Colonic mucosa (tissue), 4 donors: Measurements from ENCODE around the gene CYP2A13. TPM values are rescaled to one million over a fixed set of nuclear protein-coding genes. Genes with fewer than 3 reads are reported as not detected.

Experiments
- DNase-seq: peaks from one replicate; pipeline ENCODE4 v3.0.0-alpha.2; 2020
- H3K27ac ChIP-seq: fragments of 200-600 bp; one replicate; pipeline ENCODE4 v1.8.0; 2021
- H3K27me3 ChIP-seq: fragments of 200-600 bp; one replicate; pipeline ENCODE4 v1.8.0; 2021
- H3K36me3 ChIP-seq: fragments of 200-600 bp; one replicate; pipeline ENCODE4 v1.8.0; 2021
- H3K4me1 ChIP-seq: fragments of 200-600 bp; one replicate; pipeline ENCODE4 v1.8.0; 2021; ENCODE audit warnings: mild to moderate bottlenecking
- H3K4me3 ChIP-seq: fragments of 200-600 bp; one replicate; pipeline ENCODE4 v1.8.0; 2021
- H3K9ac ChIP-seq, 2 donors: one replicate each; pipeline ENCODE4 v1.7.0; 2013; ENCODE audit warnings: control low read depth in 2 of 2, low read depth in 2 of 2, low read length in 2 of 2
- H3K9me3 ChIP-seq: fragments of 200-600 bp; one replicate; pipeline ENCODE4 v1.8.0; 2021
- CTCF ChIP-seq: fragments of 200-600 bp; IDR thresholded peaks from one replicate; pipeline ENCODE4 v1.8.0; 2022; ENCODE audit warnings: antibody characterized with exemption, mild to moderate bottlenecking
- intact Hi-C: fragments of 100-400 bp; cut with DNase I; formaldehyde crosslinking; loops from one replicate; pipeline ENCODE4 v1.14.1; 2022
- total RNA-seq, 2 donors: library from RNA; stranded (reverse); fragmentation: NEBNext Ultra II Directional in 1 of 2; extraction: Animal tissue kit (Norgen Biotek cat#: 25700) in 1 of 2; gene quantifications; one replicate each; pipeline ENCODE4 v1.2.1, GENCODE V29; 2021
- donor health status: healthy.
- donor health status: DM: no; HTN: no; CAD: no.
- donor health status: DM: no; HTN: no; CAD: no.

Gene CYP2A13
- total RNA-seq, 2 donors from 2014 or later, result not detected

- Histone ChIP-seq H3K9ac (no peak overlapping the region), H3K9me3 (no peaks in the 10 kb centered on the region), H3K4me1 (no peaks in the 10 kb centered on the region), H3K36me3 (no peaks in the 10 kb centered on the region), H3K27ac (no peak overlapping the region), H3K4me3 (no peak overlapping the region), H3K27me3 (no peaks in the 10 kb centered on the region)
- intact Hi-C loops, result no loop called here
- no peak for DNase-seq
- no peak for TF ChIP-seq CTCF
Observed at GRCh38 chr19:41076286-41076685, 12.0 kb upstream of the CYP2A13 start.

- intact Hi-C loops, result no loop called here
- no peak for DNase-seq
- Histone ChIP-seq H3K27me3 (no peaks in the 10 kb centered on the region), H3K9ac (no peak overlapping the region), H3K36me3 (no peaks in the 10 kb centered on the region), H3K27ac (no peak overlapping the region), H3K4me3 (no peak overlapping the region), H3K9me3 (no peaks in the 10 kb centered on the region), H3K4me1 (no peaks in the 10 kb centered on the region)
- no peak for TF ChIP-seq CTCF
Observed at GRCh38 chr19:41083516-41083915, 4.7 kb upstream of the CYP2A13 start.

GRCh38 chr19:41085748-41086415, 2.4 kb upstream of the CYP2A13 start:
- TF ChIP-seq CTCF, result no peak
- H3K36me3 ChIP-seq, result no peaks in the 10 kb centered on the region
- intact Hi-C loops, result no loop called here
- H3K4me1 ChIP-seq, result no peaks in the 10 kb centered on the region
- no peaks in the 10 kb centered on the region for H3K27me3 ChIP-seq
- no peak for DNase-seq
- H3K9me3 ChIP-seq, result no peaks in the 10 kb centered on the region
- H3K4me3 ChIP-seq, result no peak overlapping the region
- H3K9ac ChIP-seq, result no peak overlapping the region
- no peak overlapping the region for H3K27ac ChIP-seq

- Histone ChIP-seq H3K9ac (no peak overlapping the region), H3K4me1 (no peaks in the 10 kb centered on the region), H3K27me3 (no peaks in the 10 kb centered on the region), H3K4me3 (no peak overlapping the region), H3K36me3 (no peaks in the 10 kb centered on the region), H3K9me3 (no peaks in the 10 kb centered on the region), H3K27ac (no peak overlapping the region)
- DNase-seq, result no peak
- TF ChIP-seq CTCF, result no peak
- intact Hi-C loops, result no loop called here
Observed at GRCh38 chr19:41089959-41090358, 1.7 kb downstream of the CYP2A13 start.

GRCh38 chr19:41095703-41096102, 7.5 kb downstream of the CYP2A13 start:
- intact Hi-C loops, result no loop called here
- no peak for TF ChIP-seq CTCF
- Histone ChIP-seq H3K27me3 (no peaks in the 10 kb centered on the region), H3K27ac (no peak overlapping the region), H3K9ac (no peak overlapping the region), H3K4me1 (no peaks in the 10 kb centered on the region), H3K9me3 (no peaks in the 10 kb centered on the region), H3K4me3 (no peak overlapping the region), H3K36me3 (no peaks in the 10 kb centered on the region)
- DNase-seq, result no peak
